HepG2 (cell line): ENCODE results near the gene RPS28. TPM values are rescaled to one million over a fixed set of nuclear protein-coding genes. Genes with fewer than 3 reads are reported as not detected.

Source experiments
- ATAC-seq: fragments of 200-7000 bp; cut with Tn5 transposase; 3 replicates; pipeline ENCODE4 v1.9.1; 2020; ENCODE audit warnings: mild to moderate bottlenecking, moderate library complexity
- BruUV-seq: library from RNA; stranded (reverse); fragments of 400-500 nt; replicated peaks from 2 replicates; lab custom pipeline; 2021; lab: Mats Ljungman, UMichigan
- CTCF ChIA-PET: fragments of 300-600 bp; formaldehyde crosslinking; extraction: SDS; loops from one replicate; lab custom pipeline; 2021; ENCODE audit warnings: low total read pairs, inconsistent platforms, low intra/inter-chr PET ratio; lab: Yijun Ruan, JAX
- POLR2A ChIA-PET: fragments of 350-600 bp; sonication (Branson Sonifier 250); formaldehyde crosslinking; loops from one replicate; lab custom pipeline; 2020; ENCODE audit warnings: antibody characterized with exemption, inconsistent platforms; lab: Yijun Ruan, JAX
- DNase-seq: peaks from one replicate; pipeline ENCODE4 v3.0.0-alpha.2; 2015; ENCODE audit warnings: low spot score
- FAIRE-seq: peaks from 3 replicates; lab custom pipeline; 2011; peaks lifted over from hg19 to GRCh38; lab: Jason Lieb, UNC
- H2AFZ ChIP-seq: one replicate; pipeline ENCODE4 v1.6.1; 2011; ENCODE audit warnings: low read length, inconsistent platforms
- H3K27ac ChIP-seq: fragments of 300-600 bp; 3 replicates; pipeline ENCODE4 v1.8.0; 2011; ENCODE audit warnings: mixed run types, mild to moderate bottlenecking, mixed read lengths, low read length, inconsistent platforms; ENCODE audit not compliant: insufficient read depth; ENCODE audit errors: extremely low read length
- H3K27me3 ChIP-seq, 2 experiments: fragments of 200-600 bp in 1 of 2; 2 replicates in 1 of 2; 3 replicates in 1 of 2; pipeline versions ENCODE4 v1.6.0 to v1.8.0; 2011; ENCODE audit warnings: low read length in 2 of 2, mild to moderate bottlenecking in 2 of 2, moderate library complexity in 2 of 2, inconsistent platforms in 1 of 2; ENCODE audit not compliant: insufficient read depth in 2 of 2, control insufficient read depth in 1 of 2
- H3K36me3 ChIP-seq, 2 experiments: fragments of 200-600 bp in 1 of 2; replicated peaks in 1 of 2; 2 replicates in 1 of 2; 3 replicates in 1 of 2; pipeline versions ENCODE4 v1.5.1 to v1.8.0; 2011; ENCODE audit warnings: low read length in 2 of 2, inconsistent platforms in 1 of 2; ENCODE audit not compliant: insufficient read depth in 2 of 2, control insufficient read depth in 1 of 2
- H3K4me1 ChIP-seq: 2 replicates; pipeline ENCODE4 v1.5.1; 2012; ENCODE audit warnings: low read length, inconsistent platforms; ENCODE audit not compliant: insufficient read depth
- H3K4me2 ChIP-seq: 2 replicates; pipeline ENCODE4 v1.6.0; 2011; ENCODE audit warnings: low read depth, low read length, inconsistent platforms
- H3K4me3 ChIP-seq, 3 experiments: fragments of 200-600 bp in 1 of 3; sonication (generic), shearing (Covaris generic) in 1 of 3; replicated peaks in 1 of 3; 2 replicates each; pipeline ENCODE4 v1.5.1; 2011 to 2016; ENCODE audit warnings: low read length in 3 of 3, inconsistent platforms in 2 of 3, low read depth in 2 of 3, mild to moderate bottlenecking in 2 of 3, control low read depth in 1 of 3, mixed read lengths in 1 of 3; ENCODE audit not compliant: insufficient read depth in 1 of 3
- H3K79me2 ChIP-seq: one replicate; pipeline ENCODE4 v1.6.1; 2011; ENCODE audit warnings: low read length, inconsistent platforms; ENCODE audit not compliant: insufficient read depth
- H3K9ac ChIP-seq: 2 replicates; pipeline ENCODE4 v1.6.0; 2011; ENCODE audit warnings: mild to moderate bottlenecking, low read depth, low read length, inconsistent platforms; ENCODE audit not compliant: insufficient read depth
- H3K9me3 ChIP-seq: 2 replicates; pipeline ENCODE4 v1.5.1; 2012; ENCODE audit warnings: mild to moderate bottlenecking, low read length
- H4K20me1 ChIP-seq: 2 replicates; pipeline ENCODE4 v1.6.0; 2011; ENCODE audit warnings: inconsistent platforms, mild to moderate bottlenecking, low read length, moderate library complexity; ENCODE audit not compliant: insufficient read depth
- CCDC6 ChIP-seq: sonication (generic); formaldehyde crosslinking; IDR thresholded peaks from 2 replicates; pipeline ENCODE4 v1.8.1; 2022; ENCODE audit warnings: mild to moderate bottlenecking, missing genetic modification reagents, moderate library complexity
- GLI4 ChIP-seq: sonication (generic); formaldehyde crosslinking; IDR thresholded peaks from 2 replicates; pipeline ENCODE4 v1.5.1; 2020; ENCODE audit warnings: missing genetic modification reagents, mild to moderate bottlenecking, moderate library complexity, borderline replicate concordance
- SIX1 ChIP-seq: sonication (generic); formaldehyde crosslinking; IDR thresholded peaks from 2 replicates; pipeline ENCODE4 v1.4.0; 2020; ENCODE audit warnings: missing genetic modification reagents, borderline replicate concordance
- ZNF546 ChIP-seq: sonication (generic); formaldehyde crosslinking; conservative IDR thresholded peaks from 2 replicates; pipeline ENCODE4 v1.8.1; 2023; ENCODE audit warnings: mild to moderate bottlenecking, missing genetic modification reagents
- WGBS: methylation state at CpG from one replicate; pipeline ENCODE4 v1.1.6; 2017; ENCODE audit warnings: low lambda C conversion rate; 5-methylcytosine and 5-hydroxymethylcytosine counted together
- in situ Hi-C: cut with HindIII; loops from 2 replicates; pipeline ENCODE4 v1.10.0; 2017; ENCODE audit warnings: low pct_unique_long_range_greater_than_20kb; ENCODE audit not compliant: extremely low pct_ligation_motif_present
- intact Hi-C: fragments of 100-400 bp; cut with micrococcal nuclease; formaldehyde crosslinking; loops from one replicate; pipeline ENCODE4 v1.10.0; 2022; ENCODE audit not compliant: unreplicated experiment
- polyA plus RNA-seq, 8 experiments: library from polyadenylated mRNA; depleted of rRNA in 3 of 8; stranded (reverse) in 7 of 8; unstranded in 1 of 8; fragments of >200 nt; fragmentation: Illumina TruSeq in 4 of 8; extraction: Trizol in 4 of 8; gene quantifications; 2 replicates each; pipeline versions ENCODE4 v1.2.1 to v1.2.3, GENCODE V29; 2011 to 2016; ENCODE audit warnings: low read depth in 4 of 8, missing spikeins in 1 of 8, mixed read lengths in 1 of 8; ENCODE audit not compliant: insufficient read depth in 1 of 8
- total RNA-seq, 5 experiments: library from RNA; depleted of rRNA; stranded (reverse); fragments of >200 nt; fragmentation: Illumina TruSeq; extraction: Trizol; gene quantifications; 2 replicates each; pipeline ENCODE4 v1.2.3, GENCODE V29; 2016; ENCODE audit warnings: low read depth in 1 of 5
- TF ChIP-seq, protein P1 (sequence below): sonication (generic); formaldehyde crosslinking; IDR thresholded peaks from one replicate; pipeline ENCODE4 v1.5.1; 2020; ENCODE audit warnings: mild to moderate bottlenecking, missing genetic modification reagents; ENCODE audit errors: not compliant biosample characterization
- TF ChIP-seq, protein P2 (sequence below): sonication (generic); formaldehyde crosslinking; IDR thresholded peaks from 2 replicates; pipeline ENCODE4 v1.4.0; 2020; ENCODE audit warnings: missing genetic modification reagents
- TF ChIP-seq, protein P3 (sequence below): sonication (generic); formaldehyde crosslinking; IDR thresholded peaks from 2 replicates; pipeline ENCODE4 v1.4.0; 2020; ENCODE audit warnings: missing genetic modification reagents, borderline replicate concordance

RPS28 gene
- total and polyA plus RNA-seq, 2 of the 13 experiments (the other 11 are each of a cell fraction or from before 2014, with no cell fraction given) = 281 to 545 TPM

DNA sequence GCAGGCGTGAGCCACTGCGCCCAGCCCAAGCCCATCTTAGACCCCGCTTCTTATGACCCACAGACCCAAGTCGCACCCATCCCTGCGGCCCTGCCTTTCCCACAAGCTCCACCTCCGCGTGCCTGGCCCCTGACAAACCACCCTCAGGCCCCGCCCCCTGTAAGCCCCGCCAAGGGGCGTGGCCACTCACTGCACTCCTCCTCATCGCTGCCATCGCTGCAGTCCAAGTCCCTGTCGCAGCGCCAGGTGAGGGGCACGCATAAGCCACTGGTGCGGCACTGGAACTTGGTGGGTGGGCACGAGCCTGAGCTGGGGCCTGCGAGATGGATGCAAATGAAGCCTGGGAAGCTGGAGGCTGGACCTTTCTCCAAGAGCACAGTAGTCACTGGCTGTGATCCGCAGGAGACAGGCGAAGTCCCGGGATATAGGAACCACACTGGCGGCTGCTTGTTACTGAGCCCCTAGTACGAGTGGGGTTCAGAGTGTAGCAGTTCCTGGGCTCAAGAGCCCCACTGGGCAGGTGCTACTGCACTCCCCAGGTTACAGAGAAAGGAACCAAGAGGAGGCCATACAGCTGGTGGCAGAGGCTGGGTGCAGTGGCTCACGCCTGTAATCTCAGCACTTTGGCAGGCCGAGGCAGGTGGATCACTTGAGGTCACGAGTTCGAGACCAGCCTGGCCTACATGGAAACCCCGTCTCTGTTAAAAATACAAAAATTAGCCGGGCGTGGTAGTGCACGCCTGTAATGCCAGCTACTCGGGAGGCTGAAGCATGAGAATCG lies 16.3 kb upstream of the RPS28 start:
- Histone ChIP-seq H2AFZ (no peak overlapping the region), H3K9ac (no peak overlapping the region), H3K79me2 (peaks cover 17% of the 10 kb centered on the region), H3K36me3 (peaks cover 12 to 22% of the 10 kb centered on the region in 2 experiments; a peak in 4 of 5 replicates), H3K4me3 (no peak overlapping the region), H3K4me2 (no peak overlapping the region), H3K27me3 (no peaks in the 10 kb centered on the region), H3K9me3 (no peaks in the 10 kb centered on the region), H3K4me1 (peaks cover 39% of the 10 kb centered on the region), H4K20me1 (no peaks in the 10 kb centered on the region), H3K27ac (no peak overlapping the region)
- intact Hi-C loops (no loop called here), in situ Hi-C loops (loop anchor here (5.0 kb wide), 1 partner anchor 43 kb away; no protein-coding TSS in a partner anchor)
- BruUV-seq = no TSS peak
- 90% methylated on average over 30 of the region's 33 CpGs for WGBS
- ChIA-PET CTCF (no interaction called here), POLR2A (interaction anchor here (5.8 kb wide), 1 partner anchor 15 kb away, joined by 39 read pairs; the partner anchor contains the start of genes NDUFA7 and RPS28)
- ATAC-seq (no peak), FAIRE-seq (no peak), DNase-seq (no peak)
- TF ChIP-seq, protein P1, sequence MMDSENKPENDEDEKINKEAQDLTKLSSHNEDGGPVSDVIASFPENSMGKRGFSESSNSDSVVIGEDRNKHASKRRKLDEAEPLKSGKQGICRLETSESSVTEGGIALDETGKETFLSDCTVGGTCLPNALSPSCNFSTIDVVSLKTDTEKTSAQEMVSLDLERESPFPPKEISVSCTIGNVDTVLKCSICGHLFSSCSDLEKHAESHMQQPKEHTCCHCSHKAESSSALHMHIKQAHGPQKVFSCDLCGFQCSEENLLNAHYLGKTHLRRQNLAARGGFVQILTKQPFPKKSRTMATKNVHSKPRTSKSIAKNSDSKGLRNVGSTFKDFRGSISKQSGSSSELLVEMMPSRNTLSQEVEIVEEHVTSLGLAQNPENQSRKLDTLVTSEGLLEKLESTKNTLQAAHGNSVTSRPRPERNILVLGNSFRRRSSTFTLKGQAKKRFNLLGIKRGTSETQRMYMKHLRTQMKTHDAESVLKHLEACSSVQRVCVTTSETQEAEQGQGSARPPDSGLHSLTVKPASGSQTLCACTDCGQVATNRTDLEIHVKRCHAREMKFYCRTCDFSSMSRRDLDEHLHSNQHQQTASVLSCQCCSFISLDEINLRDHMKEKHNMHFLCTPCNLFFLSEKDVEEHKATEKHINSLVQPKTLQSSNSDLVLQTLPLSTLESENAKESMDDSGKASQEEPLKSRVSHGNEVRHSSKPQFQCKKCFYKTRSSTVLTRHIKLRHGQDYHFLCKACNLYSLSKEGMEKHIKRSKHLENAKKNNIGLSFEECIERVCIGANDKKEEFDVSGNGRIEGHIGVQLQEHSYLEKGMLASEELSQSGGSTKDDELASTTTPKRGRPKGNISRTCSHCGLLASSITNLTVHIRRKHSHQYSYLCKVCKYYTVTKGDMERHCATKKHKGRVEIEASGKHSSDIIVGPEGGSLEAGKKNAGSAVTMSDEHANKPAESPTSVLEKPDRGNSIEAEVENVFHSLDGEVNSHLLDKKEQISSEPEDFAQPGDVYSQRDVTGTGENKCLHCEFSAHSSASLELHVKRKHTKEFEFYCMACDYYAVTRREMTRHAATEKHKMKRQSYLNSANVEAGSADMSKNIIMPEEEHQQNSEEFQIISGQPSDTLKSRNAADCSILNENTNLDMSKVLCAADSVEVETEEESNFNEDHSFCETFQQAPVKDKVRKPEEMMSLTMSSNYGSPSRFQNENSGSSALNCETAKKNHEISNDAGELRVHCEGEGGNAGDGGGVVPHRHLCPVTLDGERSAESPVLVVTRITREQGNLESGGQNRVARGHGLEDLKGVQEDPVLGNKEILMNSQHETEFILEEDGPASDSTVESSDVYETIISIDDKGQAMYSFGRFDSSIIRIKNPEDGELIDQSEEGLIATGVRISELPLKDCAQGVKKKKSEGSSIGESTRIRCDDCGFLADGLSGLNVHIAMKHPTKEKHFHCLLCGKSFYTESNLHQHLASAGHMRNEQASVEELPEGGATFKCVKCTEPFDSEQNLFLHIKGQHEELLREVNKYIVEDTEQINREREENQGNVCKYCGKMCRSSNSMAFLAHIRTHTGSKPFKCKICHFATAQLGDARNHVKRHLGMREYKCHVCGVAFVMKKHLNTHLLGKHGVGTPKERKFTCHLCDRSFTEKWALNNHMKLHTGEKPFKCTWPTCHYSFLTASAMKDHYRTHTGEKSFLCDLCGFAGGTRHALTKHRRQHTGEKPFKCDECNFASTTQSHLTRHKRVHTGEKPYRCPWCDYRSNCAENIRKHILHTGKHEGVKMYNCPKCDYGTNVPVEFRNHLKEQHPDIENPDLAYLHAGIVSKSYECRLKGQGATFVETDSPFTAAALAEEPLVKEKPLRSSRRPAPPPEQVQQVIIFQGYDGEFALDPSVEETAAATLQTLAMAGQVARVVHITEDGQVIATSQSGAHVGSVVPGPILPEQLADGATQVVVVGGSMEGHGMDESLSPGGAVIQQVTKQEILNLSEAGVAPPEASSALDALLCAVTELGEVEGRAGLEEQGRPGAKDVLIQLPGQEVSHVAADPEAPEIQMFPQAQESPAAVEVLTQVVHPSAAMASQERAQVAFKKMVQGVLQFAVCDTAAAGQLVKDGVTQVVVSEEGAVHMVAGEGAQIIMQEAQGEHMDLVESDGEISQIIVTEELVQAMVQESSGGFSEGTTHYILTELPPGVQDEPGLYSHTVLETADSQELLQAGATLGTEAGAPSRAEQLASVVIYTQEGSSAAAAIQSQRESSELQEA = no peak
- TF ChIP-seq CCDC6 (CRISPR knock-in tag) = no peak
- no peak for TF ChIP-seq SIX1
- TF ChIP-seq, protein P2, sequence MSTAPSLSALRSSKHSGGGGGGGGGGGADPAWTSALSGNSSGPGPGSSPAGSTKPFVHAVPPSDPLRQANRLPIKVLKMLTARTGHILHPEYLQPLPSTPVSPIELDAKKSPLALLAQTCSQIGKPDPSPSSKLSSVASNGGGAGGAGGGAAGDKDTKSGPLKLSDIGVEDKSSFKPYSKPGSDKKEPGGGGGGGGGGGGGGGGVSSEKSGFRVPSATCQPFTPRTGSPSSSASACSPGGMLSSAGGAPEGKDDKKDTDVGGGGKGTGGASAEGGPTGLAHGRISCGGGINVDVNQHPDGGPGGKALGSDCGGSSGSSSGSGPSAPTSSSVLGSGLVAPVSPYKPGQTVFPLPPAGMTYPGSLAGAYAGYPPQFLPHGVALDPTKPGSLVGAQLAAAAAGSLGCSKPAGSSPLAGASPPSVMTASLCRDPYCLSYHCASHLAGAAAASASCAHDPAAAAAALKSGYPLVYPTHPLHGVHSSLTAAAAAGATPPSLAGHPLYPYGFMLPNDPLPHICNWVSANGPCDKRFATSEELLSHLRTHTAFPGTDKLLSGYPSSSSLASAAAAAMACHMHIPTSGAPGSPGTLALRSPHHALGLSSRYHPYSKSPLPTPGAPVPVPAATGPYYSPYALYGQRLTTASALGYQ (CRISPR knock-in tag) = no peak
- no peak for TF ChIP-seq ZNF546 (CRISPR knock-in tag)
- no peak for TF ChIP-seq GLI4
- TF ChIP-seq, protein P3, sequence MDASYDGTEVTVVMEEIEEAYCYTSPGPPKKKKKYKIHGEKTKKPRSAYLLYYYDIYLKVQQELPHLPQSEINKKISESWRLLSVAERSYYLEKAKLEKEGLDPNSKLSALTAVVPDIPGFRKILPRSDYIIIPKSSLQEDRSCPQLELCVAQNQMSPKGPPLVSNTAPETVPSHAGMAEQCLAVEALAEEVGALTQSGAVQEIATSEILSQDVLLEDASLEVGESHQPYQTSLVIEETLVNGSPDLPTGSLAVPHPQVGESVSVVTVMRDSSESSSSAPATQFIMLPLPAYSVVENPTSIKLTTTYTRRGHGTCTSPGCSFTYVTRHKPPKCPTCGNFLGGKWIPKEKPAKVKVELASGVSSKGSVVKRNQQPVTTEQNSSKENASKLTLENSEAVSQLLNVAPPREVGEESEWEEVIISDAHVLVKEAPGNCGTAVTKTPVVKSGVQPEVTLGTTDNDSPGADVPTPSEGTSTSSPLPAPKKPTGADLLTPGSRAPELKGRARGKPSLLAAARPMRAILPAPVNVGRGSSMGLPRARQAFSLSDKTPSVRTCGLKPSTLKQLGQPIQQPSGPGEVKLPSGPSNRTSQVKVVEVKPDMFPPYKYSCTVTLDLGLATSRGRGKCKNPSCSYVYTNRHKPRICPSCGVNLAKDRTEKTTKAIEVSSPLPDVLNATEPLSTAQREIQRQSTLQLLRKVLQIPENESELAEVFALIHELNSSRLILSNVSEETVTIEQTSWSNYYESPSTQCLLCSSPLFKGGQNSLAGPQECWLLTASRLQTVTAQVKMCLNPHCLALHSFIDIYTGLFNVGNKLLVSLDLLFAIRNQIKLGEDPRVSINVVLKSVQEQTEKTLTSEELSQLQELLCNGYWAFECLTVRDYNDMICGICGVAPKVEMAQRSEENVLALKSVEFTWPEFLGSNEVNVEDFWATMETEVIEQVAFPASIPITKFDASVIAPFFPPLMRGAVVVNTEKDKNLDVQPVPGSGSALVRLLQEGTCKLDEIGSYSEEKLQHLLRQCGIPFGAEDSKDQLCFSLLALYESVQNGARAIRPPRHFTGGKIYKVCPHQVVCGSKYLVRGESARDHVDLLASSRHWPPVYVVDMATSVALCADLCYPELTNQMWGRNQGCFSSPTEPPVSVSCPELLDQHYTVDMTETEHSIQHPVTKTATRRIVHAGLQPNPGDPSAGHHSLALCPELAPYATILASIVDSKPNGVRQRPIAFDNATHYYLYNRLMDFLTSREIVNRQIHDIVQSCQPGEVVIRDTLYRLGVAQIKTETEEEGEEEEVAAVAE (CRISPR knock-in tag) = no peak
